GM15510 (cell line): Measurements from ENCODE around the gene COQ10A.

Experiments
- POLR2A ChIP-seq: IDR thresholded peaks from 3 replicates; pipeline ENCODE4 v1.6.1; 2011; ENCODE audit warnings: borderline replicate concordance; ENCODE audit not compliant: insufficient read length; ENCODE audit errors: extremely low read depth

The COQ10A gene

GRCh38 chr12:56288705-56289387 lies 22.1 kb downstream of the COQ10A start:
- TF ChIP-seq POLR2A, result no peak

- TF ChIP-seq POLR2A, result no peak
These were observed 27.1 kb downstream of the COQ10A start for GRCh38 chr12:56293795-56294194.

GRCh38 chr12:56296295-56296694 lies 29.6 kb downstream of the COQ10A start:
- no peak for TF ChIP-seq POLR2A

- no peak for TF ChIP-seq POLR2A
These were observed 30.7 kb downstream of the COQ10A start for GRCh38 chr12:56297400-56297799.

GRCh38 chr12:56298828-56299227 lies 32.1 kb downstream of the COQ10A start:
- TF ChIP-seq POLR2A, result no peak

- TF ChIP-seq POLR2A, result no peak
These were observed 32.6 kb downstream of the COQ10A start for GRCh38 chr12:56299308-56299852.

- peak; percentile 64 for TF ChIP-seq POLR2A
These were observed 33.3 kb downstream of the COQ10A start, which contains the start of gene CS for GRCh38 chr12:56299853-56300643. TSS of gene CS (minus strand) at chr12:56300330. CDS start at chr12:56300201, 129 bp downstream.

GRCh38 chr12:56300644-56301464 lies 34.1 kb downstream of the COQ10A start:
- no peak for TF ChIP-seq POLR2A

GRCh38 chr12:56304276-56304675 lies 37.5 kb downstream of the COQ10A start:
- TF ChIP-seq POLR2A, result no peak

- TF ChIP-seq POLR2A, result no peak
These were observed 38.3 kb downstream of the COQ10A start for GRCh38 chr12:56304872-56305590.

GRCh38 chr12:56307221-56307965 lies 40.7 kb downstream of the COQ10A start:
- no peak for TF ChIP-seq POLR2A

- TF ChIP-seq POLR2A, result no peak
These were observed 42.0 kb downstream of the COQ10A start for GRCh38 chr12:56308714-56309113.

- TF ChIP-seq POLR2A, result no peak
These were observed 44.3 kb downstream of the COQ10A start for GRCh38 chr12:56311003-56311402.

- TF ChIP-seq POLR2A, result no peak
These were observed 48.5 kb downstream of the COQ10A start for GRCh38 chr12:56315249-56315621.
